Pancreas (tissue), 10 donors: ENCODE data around the gene TMEM61. TPM values are rescaled to one million over a fixed set of nuclear protein-coding genes. Genes with fewer than 3 reads are reported as not detected.

Source experiments
- ATAC-seq, 4 donors: fragments of 200-7000 bp; cut with Tn5 transposase; one replicate each; pipeline versions ENCODE4 v1.8.0 to v1.9.1; 2020; ENCODE audit warnings: mild to moderate bottlenecking in 4 of 4, moderate library complexity in 4 of 4
- DNase-seq, 6 donors: peaks; one replicate each; pipeline ENCODE4 v3.0.0-alpha.2; 2020
- FAIRE-seq: peaks from 2 replicates; lab custom pipeline; 2012; peaks lifted over from hg19 to GRCh38; lab: Jason Lieb, UNC
- H3K27ac ChIP-seq, 4 donors: fragments of 200-600 bp; sonication (generic); 1 replicate in 3 of 4; 2 replicates in 1 of 4; pipeline versions ENCODE4 v1.5.0 to v1.8.0; 2020
- H3K27me3 ChIP-seq, 4 donors: fragments of 200-600 bp; one replicate each; pipeline ENCODE4 v1.8.0; 2021
- H3K36me3 ChIP-seq, 3 donors: fragments of 200-600 bp; sonication (generic) in 1 of 3; one replicate each; pipeline versions ENCODE4 v1.5.0 to v1.8.0; 2020 to 2021
- H3K4me1 ChIP-seq, 3 donors: fragments of 200-600 bp; one replicate each; pipeline ENCODE4 v1.8.0; 2021
- H3K4me3 ChIP-seq, 4 donors: fragments of 200-600 bp; sonication (generic) in 2 of 4; one replicate each; pipeline versions ENCODE4 v1.5.0 to v1.8.0; 2020 to 2021
- H3K9me3 ChIP-seq, 4 donors: fragments of 200-600 bp; one replicate each; pipeline ENCODE4 v1.8.0; 2021
- WGBS, 2 donors: extraction: QIAGEN DNeasy Blood & Tissue Kit; methylation state at CpG; one replicate each; pipeline ENCODE4 v1.1.7; 2013; 5-methylcytosine and 5-hydroxymethylcytosine counted together
- intact Hi-C, 3 donors: fragments of 100-400 bp; cut with DNase I; formaldehyde crosslinking; loops; one replicate each; pipeline versions ENCODE4 v1.11.1 to v1.14.2; 2022
- polyA plus RNA-seq, 2 donors: library from polyadenylated mRNA; stranded (reverse); fragments of 200-250 nt; gene quantifications; one replicate each; pipeline ENCODE4 v1.2.3, GENCODE V29; 2013
- total RNA-seq, 6 donors: library from RNA; stranded (reverse); fragmentation: NEBNext Ultra II Directional in 4 of 6; extraction: Animal tissue kit (Norgen Biotek cat#: 25700) in 4 of 6; gene quantifications; one replicate each; pipeline versions ENCODE4 v1.2.1 to v1.2.4, GENCODE V29; 2021 to 2023
- TF ChIP-seq, protein P1 (sequence below), 4 donors: fragments of 200-600 bp; sonication (generic) in 3 of 4; IDR thresholded peaks; one replicate each; pipeline versions ENCODE4 v1.5.0 to v1.8.0; 2021; ENCODE audit warnings: antibody characterized with exemption in 4 of 4
- donor health status: healthy with polysubstance abuse.
- donor health status: DM: no; HTN: no; CAD: no; lungs with moderate emphysema.
- donor health status: DM: no; HTN: no; CAD: no.
- donor health status: control.
- donor health status: control.
- donor health status: Bipolar disorder and iron deficiency.
- donor health status: DM: yes; HTN: yes; CAD: no.
- donor health status: DM: no; HTN: no; CAD: no.
- donor health status: DM: no; HTN: no; CAD: no.
- donor health status: DM: yes; HTN: yes; CAD: no.

Gene TMEM61
- total and polyA plus RNA-seq, 8 donors: 1.1 to 15.6 (median 1.7) TPM

DNA sequence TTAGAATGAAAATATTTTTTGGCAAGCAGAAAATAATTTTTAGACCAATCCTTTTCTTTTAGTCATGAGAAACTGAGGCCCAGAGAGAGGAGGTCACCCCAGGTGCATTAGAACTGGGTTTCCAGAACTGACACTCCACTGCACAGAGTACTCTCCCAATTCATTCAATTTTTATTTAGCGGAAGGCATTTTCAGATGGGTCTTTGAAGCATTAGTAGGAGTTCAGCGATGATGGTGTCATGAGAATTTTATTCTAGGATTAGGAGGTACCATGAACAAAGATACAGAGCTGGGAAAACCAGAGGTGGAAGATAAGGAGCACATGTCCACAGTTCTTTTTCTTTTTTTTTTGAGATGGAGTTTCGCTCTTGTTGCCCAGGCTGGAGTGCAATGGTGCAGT, 61.2 kb downstream of the TMEM61 start:
- H3K4me3 ChIP-seq: no peak overlapping the region
- FAIRE-seq (no peak), DNase-seq (no peak), ATAC-seq (no peak)
- peaks cover 0 to 6% (median 0%) of the 10 kb centered on the region in 4 donors for H3K27me3 ChIP-seq
- H3K36me3 ChIP-seq: no peaks in the 10 kb centered on the region
- WGBS, 2 donors: 65 to 89% methylated on average over 3 of the region's 3 CpGs
- no peaks in the 10 kb centered on the region for H3K4me1 ChIP-seq
- H3K27ac ChIP-seq: no peak overlapping the region
- H3K9me3 ChIP-seq: no peaks in the 10 kb centered on the region
- intact Hi-C loops: no loop called here
- TF ChIP-seq, protein P1, sequence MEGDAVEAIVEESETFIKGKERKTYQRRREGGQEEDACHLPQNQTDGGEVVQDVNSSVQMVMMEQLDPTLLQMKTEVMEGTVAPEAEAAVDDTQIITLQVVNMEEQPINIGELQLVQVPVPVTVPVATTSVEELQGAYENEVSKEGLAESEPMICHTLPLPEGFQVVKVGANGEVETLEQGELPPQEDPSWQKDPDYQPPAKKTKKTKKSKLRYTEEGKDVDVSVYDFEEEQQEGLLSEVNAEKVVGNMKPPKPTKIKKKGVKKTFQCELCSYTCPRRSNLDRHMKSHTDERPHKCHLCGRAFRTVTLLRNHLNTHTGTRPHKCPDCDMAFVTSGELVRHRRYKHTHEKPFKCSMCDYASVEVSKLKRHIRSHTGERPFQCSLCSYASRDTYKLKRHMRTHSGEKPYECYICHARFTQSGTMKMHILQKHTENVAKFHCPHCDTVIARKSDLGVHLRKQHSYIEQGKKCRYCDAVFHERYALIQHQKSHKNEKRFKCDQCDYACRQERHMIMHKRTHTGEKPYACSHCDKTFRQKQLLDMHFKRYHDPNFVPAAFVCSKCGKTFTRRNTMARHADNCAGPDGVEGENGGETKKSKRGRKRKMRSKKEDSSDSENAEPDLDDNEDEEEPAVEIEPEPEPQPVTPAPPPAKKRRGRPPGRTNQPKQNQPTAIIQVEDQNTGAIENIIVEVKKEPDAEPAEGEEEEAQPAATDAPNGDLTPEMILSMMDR (IDR thresholded peaks at IDR 0.05): no peak

Other genes with a start within 250 kb of the TMEM61 start
- gene PARS2, start 216.1 kb upstream of the TMEM61 start, total RNA-seq: 1 to 10 TPM; 1.0 to 3.6 (median 2.3) TPM
- gene PARS2, start 216.1 kb upstream of the TMEM61 start, polyA plus RNA-seq: 1 to 10 TPM in 1 of 2 donors, under 1 TPM in 1; 0.61 to 1.7 TPM
- gene TTC22, start 179.3 kb upstream of the TMEM61 start, total RNA-seq: 10 to 100 TPM in 1 of 6 donors, 1 to 10 TPM in 5; 6.7 to 10.6 (median 7.7) TPM
- 1 to 10 TPM; 6.1 to 6.2 TPM for gene TTC22, start 179.3 kb upstream of the TMEM61 start, polyA plus RNA-seq
- 10 to 100 TPM; 10.6 to 64.7 (median 38.5) TPM for gene DHCR24, start 93.4 kb upstream of the TMEM61 start, total RNA-seq
- 10 to 100 TPM; 10.6 to 11.3 TPM for gene DHCR24, start 93.4 kb upstream of the TMEM61 start, polyA plus RNA-seq
- gene BSND, start 18.3 kb downstream of the TMEM61 start, total RNA-seq: not detected
- under 1 TPM; 0.02 to 0.04 TPM for gene BSND, start 18.3 kb downstream of the TMEM61 start, polyA plus RNA-seq
- gene PCSK9, start 58.9 kb downstream of the TMEM61 start, total RNA-seq: 10 to 100 TPM in 1 of 6 donors, 1 to 10 TPM in 4, under 1 TPM in 1; 0.95 to 10.1 (median 1.6) TPM
- gene PCSK9, start 58.9 kb downstream of the TMEM61 start, polyA plus RNA-seq: 1 to 10 TPM; 3.4 to 4.9 TPM
- gene USP24, start 234.7 kb downstream of the TMEM61 start, total RNA-seq: 10 to 100 TPM; 12.2 to 26.8 (median 16.4) TPM
- gene USP24, start 234.7 kb downstream of the TMEM61 start, polyA plus RNA-seq: 10 to 100 TPM in 1 of 2 donors, 1 to 10 TPM in 1; 7.5 to 13.3 TPM